NCI-H524 treated with DMSO at 0.1 percent for 48 hours (cell line): ENCODE data around the gene ADCY4.

Experiments
- DNase-seq: peaks from one replicate; lab custom pipeline; 2025; lab: John Stamatoyannopoulos, UW

ADCY4 gene

GRCh38 chr14:24296341-24297157 lies 38.3 kb downstream of the ADCY4 start:
- no peak for DNase-seq

- no peak for DNase-seq
Measured at GRCh38 chr14:24293525-24293924, 41.3 kb downstream of the ADCY4 start.

GRCh38 chr14:24292118-24292807 lies 42.6 kb downstream of the ADCY4 start:
- DNase-seq = no peak

- DNase-seq = no peak
Measured at GRCh38 chr14:24291446-24292117, 43.3 kb downstream of the ADCY4 start.

- DNase-seq = no peak
Measured at GRCh38 chr14:24290746-24291145, 44.1 kb downstream of the ADCY4 start.

GRCh38 chr14:24289649-24290280 lies 45.1 kb downstream of the ADCY4 start:
- DNase-seq = no peak

- DNase-seq = no peak
Measured at GRCh38 chr14:24286996-24287395, 47.9 kb downstream of the ADCY4 start.

- DNase-seq = no peak
Measured at GRCh38 chr14:24285351-24285750, 49.5 kb downstream of the ADCY4 start.

GRCh38 chr14:24284501-24285035 lies 50.3 kb downstream of the ADCY4 start:
- DNase-seq = no peak

GRCh38 chr14:24283796-24284460 lies 50.9 kb downstream of the ADCY4 start:
- DNase-seq = no peak

GRCh38 chr14:24282736-24283135 lies 52.1 kb downstream of the ADCY4 start:
- DNase-seq = no peak

- no peak for DNase-seq
Measured at GRCh38 chr14:24281636-24282035, 53.2 kb downstream of the ADCY4 start.

GRCh38 chr14:24280797-24281460 lies 53.9 kb downstream of the ADCY4 start:
- no peak for DNase-seq

- no peak for DNase-seq
Measured at GRCh38 chr14:24279301-24280186, 55.3 kb downstream of the ADCY4 start.

- DNase-seq = no peak
Measured at GRCh38 chr14:24278424-24278823, 56.4 kb downstream of the ADCY4 start.

- no peak for DNase-seq
Measured at GRCh38 chr14:24277606-24278321, 57.1 kb downstream of the ADCY4 start.

GRCh38 chr14:24277071-24277470 lies 57.8 kb downstream of the ADCY4 start:
- no peak for DNase-seq

- DNase-seq = no peak
Measured at GRCh38 chr14:24274101-24274543, 60.7 kb downstream of the ADCY4 start.

- DNase-seq = no peak
Measured at GRCh38 chr14:24273422-24273998, 61.4 kb downstream of the ADCY4 start.
